GM12801 (cell line): ENCODE results near the gene PLS1.

ENCODE experiments used
- CTCF ChIP-seq: IDR thresholded peaks from one replicate; pipeline ENCODE4 v1.5.1; 2011; ENCODE audit warnings: control low read depth; ENCODE audit not compliant: insufficient read length; ENCODE audit errors: extremely low read depth

Gene PLS1

DNA sequence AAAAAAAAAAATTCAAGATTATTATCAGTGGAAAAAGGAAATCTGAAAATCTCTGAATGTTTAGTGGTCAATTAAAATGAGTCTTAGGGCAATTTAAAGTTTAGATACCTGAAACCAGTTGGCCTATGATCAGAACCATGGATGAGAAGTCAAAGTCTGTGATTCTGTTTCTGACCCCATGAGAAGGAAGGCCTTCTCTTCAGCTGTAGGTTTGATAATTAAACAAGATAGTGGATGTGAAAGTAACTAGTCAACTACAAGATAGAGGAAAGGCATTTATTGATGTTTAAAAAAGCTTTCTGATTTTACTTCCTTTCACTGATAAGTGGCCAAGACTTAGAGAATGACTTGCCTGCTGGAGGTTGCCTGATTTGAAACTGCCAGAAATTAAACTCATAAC, 8.7 kb downstream of the PLS1 start:
- TF ChIP-seq CTCF, result no peak

- TF ChIP-seq CTCF, result no peak
Measured at GRCh38 chr3:142608631-142609030, 12.4 kb downstream of the PLS1 start.

DNA sequence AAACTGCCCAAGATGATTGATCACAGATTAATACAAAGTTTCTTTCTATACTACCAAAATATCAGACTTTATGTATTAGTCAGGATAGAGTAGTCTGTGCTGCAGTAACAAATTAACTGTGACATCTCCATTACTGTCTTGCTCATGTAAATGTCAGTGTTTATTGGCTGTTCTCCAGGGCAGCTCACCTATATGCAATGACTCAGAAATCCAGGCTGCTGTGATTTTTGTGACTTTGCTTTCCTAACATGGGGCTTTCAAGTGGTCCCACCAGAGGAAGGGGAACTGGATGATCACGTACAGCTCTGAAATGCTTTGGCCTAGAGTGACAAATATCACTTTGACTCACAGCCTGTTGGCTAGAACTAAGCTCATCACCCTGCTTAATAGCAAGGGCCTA, 12.9 kb downstream of the PLS1 start:
- no peak for TF ChIP-seq CTCF

DNA sequence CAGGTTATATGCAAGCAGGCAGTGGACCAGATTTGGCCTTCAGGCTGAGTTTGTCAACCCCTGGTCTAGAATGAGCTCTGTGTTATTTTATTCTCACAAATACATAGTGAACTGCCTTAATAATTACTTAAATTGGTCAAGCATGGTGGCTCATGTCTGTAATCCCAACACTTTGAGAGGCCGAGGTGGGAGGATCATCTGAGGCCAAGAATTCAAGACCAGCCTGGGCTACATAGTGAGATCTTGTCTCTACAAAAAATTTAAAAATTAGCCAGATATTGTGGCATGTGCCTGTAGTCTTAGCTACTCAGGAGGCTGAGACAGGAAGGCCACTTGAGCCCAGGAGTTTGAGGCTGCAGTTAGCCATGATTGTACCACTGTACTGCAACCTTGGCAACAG, 15.0 kb downstream of the PLS1 start:
- TF ChIP-seq CTCF, result no peak

GRCh38 chr3:142613491-142613890, 17.3 kb downstream of the PLS1 start:
- TF ChIP-seq CTCF, result no peak

- TF ChIP-seq CTCF, result no peak
Measured at GRCh38 chr3:142614059-142614626, 17.9 kb downstream of the PLS1 start.

GRCh38 chr3:142615171-142615570, 19.0 kb downstream of the PLS1 start:
- TF ChIP-seq CTCF, result no peak
